Spleen (tissue), 11 donors: ENCODE measurements around the gene SSNA1. TPM values are rescaled to one million over a fixed set of nuclear protein-coding genes. Genes with fewer than 3 reads are reported as not detected.

Experiments used
- DNase-seq: peaks from one replicate; pipeline ENCODE4 v3.0.0-alpha.2; 2020
- H3K27ac ChIP-seq, 8 donors: fragments of 200-600 bp; sonication (generic) in 7 of 8; 1 replicate in 4 of 8; 2 replicates in 4 of 8; pipeline versions ENCODE4 v1.5.0 to v1.8.0; 2016 to 2021; ENCODE audit warnings: inconsistent platforms in 4 of 8, mild to moderate bottlenecking in 4 of 8, moderate library complexity in 1 of 8
- H3K27me3 ChIP-seq, 7 donors: fragments of 200-600 bp; sonication (generic) in 6 of 7; replicated peaks in 1 of 7; 1 replicate in 4 of 7; 2 replicates in 3 of 7; pipeline versions ENCODE4 v1.5.0 to v1.8.0; 2016 to 2021; ENCODE audit warnings: inconsistent platforms in 3 of 7, mild to moderate bottlenecking in 1 of 7
- H3K36me3 ChIP-seq, 6 donors: fragments of 200-600 bp; sonication (generic) in 5 of 6; 1 replicate in 4 of 6; 2 replicates in 2 of 6; pipeline versions ENCODE4 v1.5.0 to v1.8.0; 2016 to 2021; ENCODE audit warnings: inconsistent platforms in 2 of 6
- H3K4me1 ChIP-seq, 6 donors: fragments of 200-600 bp; sonication (generic) in 5 of 6; 1 replicate in 3 of 6; 2 replicates in 3 of 6; pipeline versions ENCODE4 v1.5.0 to v1.8.0; 2016 to 2021; ENCODE audit warnings: inconsistent platforms in 3 of 6
- H3K4me3 ChIP-seq, 8 donors: fragments of 200-600 bp; sonication (generic) in 7 of 8; 1 replicate in 4 of 8; 2 replicates in 4 of 8; pipeline versions ENCODE4 v1.5.0 to v1.8.0; 2016 to 2021; ENCODE audit warnings: inconsistent platforms in 4 of 8, mild to moderate bottlenecking in 4 of 8, moderate library complexity in 2 of 8
- H3K9me3 ChIP-seq, 8 donors: fragments of 200-600 bp; sonication (generic) in 7 of 8; 1 replicate in 4 of 8; 2 replicates in 4 of 8; pipeline versions ENCODE4 v1.5.0 to v1.8.0; 2016 to 2021; ENCODE audit warnings: inconsistent platforms in 4 of 8
- CTCF ChIP-seq, 11 experiments: fragments of 200-600 bp in 7 of 11; fragments of 450-650 bp in 4 of 11; sonication (generic) in 4 of 11; IDR thresholded peaks in 8 of 11; conservative IDR thresholded peaks in 3 of 11; 1 replicate in 7 of 11; 2 replicates in 4 of 11; pipeline versions ENCODE4 v1.4.0 to v1.8.0; 2016 to 2021; ENCODE audit warnings: antibody characterized with exemption in 11 of 11, inconsistent platforms in 4 of 11, mild to moderate bottlenecking in 1 of 11
- POLR2A ChIP-seq, 3 donors: fragments of 450-650 bp; IDR thresholded peaks; one replicate each; pipeline ENCODE4 v1.5.1; 2017; ENCODE audit warnings: antibody characterized with exemption in 3 of 3, mild to moderate bottlenecking in 1 of 3
- POLR2AphosphoS5 ChIP-seq, 3 donors: sonication (generic); formaldehyde crosslinking; IDR thresholded peaks; one replicate each; pipeline ENCODE4 v1.5.1; 2017; ENCODE audit warnings: antibody characterized with exemption in 3 of 3
- WGBS, 5 donors: extraction: QIAGEN DNeasy Blood & Tissue Kit in 3 of 5; methylation state at CpG; one replicate each; pipeline versions ENCODE4 v1.1.5 to v1.1.7; 2013 to 2018; 5-methylcytosine and 5-hydroxymethylcytosine counted together
- intact Hi-C: fragments of 100-400 bp; cut with DNase I; formaldehyde crosslinking; loops from one replicate; pipeline ENCODE4 v1.15.0; 2023; ENCODE audit warnings: low total_unique reads
- polyA plus RNA-seq, 3 donors: library from polyadenylated mRNA; stranded (reverse); fragments of 200-250 nt; gene quantifications; one replicate each; pipeline ENCODE4 v1.2.1, GENCODE V29; 2013
- total RNA-seq, 7 donors: library from RNA; depleted of rRNA in 3 of 7; stranded (reverse); fragments of >200 nt in 3 of 7; fragmentation: NEBNext Ultra II Directional in 4 of 7; extraction: Animal tissue kit (Norgen Biotek cat#: 25700) in 4 of 7; gene quantifications; one replicate each; pipeline versions ENCODE4 v1.1.0 to v1.2.1, GENCODE V29; 2016 to 2021
- donor health status: healthy with polysubstance abuse.
- donor health status: DM: no; HTN: no; CAD: no; lungs with moderate emphysema.
- donor health status: DM: no; HTN: no; CAD: no.
- donor health status: Bipolar disorder and iron deficiency.
- donor health status: healthy.
- donor health status: DM: no; HTN: no; CAD: no.
- donor health status: DM: yes; HTN: yes; CAD: no.

Gene SSNA1
- total and polyA plus RNA-seq, 10 donors: 38.2 to 109 (median 48.0) TPM

DNA sequence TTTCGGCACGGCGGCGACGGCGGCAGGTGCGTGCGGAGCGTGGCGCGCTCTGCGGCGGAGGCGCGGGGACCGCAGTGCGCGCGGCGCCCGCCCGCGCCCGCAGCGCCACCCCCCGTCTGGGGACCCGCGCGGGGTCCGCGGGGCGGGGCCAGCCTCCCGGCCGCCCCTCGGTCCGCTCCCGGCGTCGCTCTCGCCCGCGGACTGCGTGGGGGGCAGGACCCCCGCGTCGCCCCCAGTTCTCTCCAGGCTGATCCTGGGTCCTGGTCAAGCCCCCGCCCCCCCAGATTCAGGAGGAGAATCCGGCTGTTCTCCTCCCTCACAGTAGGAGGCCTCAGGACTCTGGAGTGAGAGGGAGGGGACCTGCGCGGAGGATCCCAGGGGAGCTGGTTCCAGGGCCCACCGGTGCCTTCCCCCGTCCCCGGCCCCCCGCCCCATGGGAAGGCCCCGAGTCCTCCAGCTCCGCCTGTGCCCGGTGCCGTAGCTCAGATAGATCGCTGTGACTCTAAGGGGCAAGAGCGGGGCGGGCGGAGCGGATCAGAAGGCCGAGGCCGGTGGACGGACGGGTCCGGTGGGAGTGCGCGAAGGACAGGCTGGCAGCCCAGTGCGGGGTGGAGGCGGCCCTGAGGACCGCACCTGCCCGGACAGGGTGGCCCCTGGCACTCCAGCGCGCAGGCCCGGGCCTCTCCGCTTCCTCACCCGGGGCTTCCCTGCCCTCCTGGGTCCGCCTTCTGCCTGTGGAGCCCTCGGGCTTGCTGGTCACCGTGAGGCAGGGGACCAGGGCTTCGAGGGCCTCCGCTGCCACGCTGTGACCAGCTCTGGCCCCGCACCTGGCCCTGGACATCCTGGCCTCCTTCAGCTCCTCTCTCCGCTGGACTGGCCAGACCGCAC, 34.0 kb downstream of the SSNA1 start, which contains the start of gene RNF208:
Gene RNF208, minus strand, starts transcription at position 51 of the 888 bp plus-strand sequence. CDS start 1,028 bp downstream, outside the sequence.
- Histone ChIP-seq H3K36me3 (peaks cover 0 to 8% (median 0%) of the 10 kb centered on the region in 6 donors), H3K4me1 (peaks cover 8 to 66% (median 40%) of the 10 kb centered on the region in 6 donors), H3K4me3 (peak within 1 kb of the TSS; percentile 29 to 81 (median 62)), H3K27me3 (peaks cover 0 to 26% (median 4%) of the 10 kb centered on the region in 7 donors), H3K9me3 (no peaks in the 10 kb centered on the region), H3K27ac (peak within 1 kb of the TSS; percentile 37 to 94 (median 90))
- intact Hi-C loops: loop anchor here (2.0 to 5.0 kb wide), 2 partner anchors 18 to 105 kb away; partner anchors contain the start of genes NDOR1 and TMEM203
- peak; percentile 88 for DNase-seq
- no peak for TF ChIP-seq POLR2AphosphoS5 (IDR thresholded peaks at IDR 0.05)
- TF ChIP-seq CTCF (IDR thresholded peaks at IDR 0.05 in 8 of 11, conservative IDR thresholded peaks at IDR 0.05 in 3 of 11): no peak
- TF ChIP-seq POLR2A (IDR thresholded peaks at IDR 0.05): no peak
- WGBS, 5 donors: 3 to 8% (median 5%) methylated on average over 28 to 88 of the region's 88 CpGs

GRCh38 chr9:137223078-137223970, 34.8 kb downstream of the SSNA1 start:
- 0 to 1% (median 1%) methylated on average over 24 to 63 of the region's 63 CpGs for WGBS, 5 donors
- peaks cover 8 to 60% (median 34%) of the 10 kb centered on the region in 6 donors for H3K4me1 ChIP-seq
- peak; percentile 99 for DNase-seq
- no peaks in the 10 kb centered on the region for H3K36me3 ChIP-seq
- no peaks in the 10 kb centered on the region for H3K9me3 ChIP-seq
- intact Hi-C loops: loop anchor here (2.0 to 5.0 kb wide), 2 partner anchors 19 to 106 kb away; partner anchors contain the start of genes NDOR1 and TMEM203
- H3K27me3 ChIP-seq: peaks cover 0 to 33% (median 7%) of the 10 kb centered on the region in 7 donors
- peak overlapping the region; percentile 86 to 94 (median 90) for H3K27ac ChIP-seq
- H3K4me3 ChIP-seq: peak overlapping the region; percentile 54 to 81 (median 63)
- TF ChIP-seq POLR2AphosphoS5 (IDR thresholded peaks at IDR 0.05): peak; percentile 86 to 90 (median 88)
- TF ChIP-seq POLR2A (IDR thresholded peaks at IDR 0.05): peak in 2 of 3 donors; percentile 39 to 44
- TF ChIP-seq CTCF (IDR thresholded peaks at IDR 0.05 in 8 of 11, conservative IDR thresholded peaks at IDR 0.05 in 3 of 11): peak in 1 of 11 experiments; percentile 22

- no peak for DNase-seq
- H3K9me3 ChIP-seq: no peaks in the 10 kb centered on the region
- 50 to 65% (median 54%) methylated on average over 10 to 23 of the region's 23 CpGs for WGBS, 5 donors
- H3K4me1 ChIP-seq: peaks cover 8 to 48% (median 31%) of the 10 kb centered on the region in 6 donors
- H3K4me3 ChIP-seq: peak within 1 kb of the TSS in 7 of 8 donors; percentile 54 to 81 (median 62)
- no peaks in the 10 kb centered on the region for H3K36me3 ChIP-seq
- H3K27ac ChIP-seq: peak within 1 kb of the TSS in 7 of 8 donors; percentile 87 to 94 (median 91)
- no peak for TF ChIP-seq POLR2AphosphoS5 (IDR thresholded peaks at IDR 0.05)
- intact Hi-C loops: loop anchor here (5.0 kb wide), 1 partner anchor 108 kb away; no protein-coding TSS in a partner anchor
- peaks cover 0 to 50% (median 25%) of the 10 kb centered on the region in 7 donors for H3K27me3 ChIP-seq
Observed at GRCh38 chr9:137224830-137225694, 36.6 kb downstream of the SSNA1 start, which contains the start of gene CYSRT1. Gene CYSRT1 (plus strand): TSS chr9:137225174. CDS start chr9:137225622, 448 bp downstream.
